Osteoblast (primary cell): Measurements from ENCODE around the gene CBY2. TPM values are rescaled to one million over a fixed set of nuclear protein-coding genes. Genes with fewer than 3 reads are reported as not detected.

Experiments
- DNase-seq: peaks from one replicate; pipeline ENCODE4 v3.0.0; 2011; ENCODE audit warnings: low spot score, mixed read lengths; ENCODE audit not compliant: insufficient read length; ENCODE audit errors: missing footprints
- H2AFZ ChIP-seq: 2 replicates; pipeline ENCODE4 v1.6.0; 2011; ENCODE audit warnings: mild to moderate bottlenecking, low read length
- H3K27ac ChIP-seq: 2 replicates; pipeline ENCODE4 v1.5.1; 2011; ENCODE audit warnings: mild to moderate bottlenecking, low read depth, low read length, moderate library complexity
- H3K27me3 ChIP-seq: 2 replicates; pipeline ENCODE4 v1.6.0; 2012; ENCODE audit warnings: mild to moderate bottlenecking, control low read depth, inconsistent platforms, low read length, moderate library complexity; ENCODE audit not compliant: insufficient read depth
- H3K36me3 ChIP-seq: 2 replicates; pipeline ENCODE4 v1.5.1; 2011; ENCODE audit warnings: mild to moderate bottlenecking, low read length, control low read depth, moderate library complexity; ENCODE audit not compliant: insufficient read depth
- H3K4me1 ChIP-seq: 2 replicates; pipeline ENCODE4 v1.5.1; 2011; ENCODE audit warnings: mild to moderate bottlenecking, low read length, control low read depth, moderate library complexity; ENCODE audit not compliant: insufficient read depth
- H3K4me2 ChIP-seq: 2 replicates; pipeline ENCODE4 v1.6.0; 2011; ENCODE audit warnings: mild to moderate bottlenecking, low read length; ENCODE audit not compliant: insufficient read depth
- H3K4me3 ChIP-seq: fragments of 200-600 bp; sonication (generic); 3 replicates; pipeline ENCODE4 v1.5.1; 2012; ENCODE audit warnings: mild to moderate bottlenecking, low read length, inconsistent platforms; ENCODE audit not compliant: insufficient read depth
- H3K79me2 ChIP-seq: 2 replicates; pipeline ENCODE4 v1.6.0; 2012; ENCODE audit warnings: mild to moderate bottlenecking, low read length, control low read depth, inconsistent platforms; ENCODE audit not compliant: insufficient read depth
- H3K9me3 ChIP-seq: 2 replicates; pipeline ENCODE4 v1.5.1; 2011; ENCODE audit warnings: low read depth, low read length, control low read depth
- H4K20me1 ChIP-seq: 2 replicates; pipeline ENCODE4 v1.6.0; 2012; ENCODE audit warnings: mild to moderate bottlenecking, low read length, control low read depth; ENCODE audit not compliant: insufficient read depth
- total RNA-seq: library from RNA; depleted of rRNA; stranded (reverse); fragments of >200 nt; gene quantifications from 2 replicates; pipeline ENCODE4 v1.2.3, GENCODE V29; 2012
- TF ChIP-seq, protein P1 (sequence below): IDR thresholded peaks from 2 replicates; pipeline ENCODE4 v1.5.1; 2011; ENCODE audit warnings: mild to moderate bottlenecking, low read depth, low read length, moderate library complexity; ENCODE audit errors: extremely low read depth

The CBY2 gene
- total RNA-seq, 1 donor = not detected

DNA sequence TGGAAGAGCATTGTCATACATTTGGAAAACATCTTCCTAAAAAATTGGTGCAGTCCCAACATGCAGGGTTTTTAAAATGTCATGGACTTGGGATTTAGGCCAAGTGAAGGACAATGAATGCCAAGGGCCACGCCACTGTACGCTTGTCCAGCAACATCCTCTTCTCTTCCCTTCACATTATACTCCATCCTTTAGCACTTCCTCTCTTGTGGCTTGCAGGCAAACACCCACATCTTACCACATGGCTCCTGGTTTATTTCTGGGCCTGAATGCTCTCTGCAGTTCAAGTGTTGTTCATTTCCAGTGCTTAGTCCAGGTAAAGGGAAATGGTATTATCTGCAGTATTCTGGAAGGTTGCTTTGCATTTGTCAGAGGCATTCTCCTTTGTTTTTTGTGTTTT, 45.0 kb downstream of the CBY2 start:
- Histone ChIP-seq H3K9me3 (no peaks in the 10 kb centered on the region), H3K79me2 (no peaks in the 10 kb centered on the region), H3K27ac (no peak overlapping the region), H3K27me3 (peaks cover 32% of the 10 kb centered on the region), H4K20me1 (no peaks in the 10 kb centered on the region), H3K4me1 (no peaks in the 10 kb centered on the region), H3K36me3 (no peaks in the 10 kb centered on the region), H2AFZ (no peak overlapping the region), H3K4me3 (no peak overlapping the region), H3K4me2 (no peak overlapping the region)
- DNase-seq = no peak
- TF ChIP-seq, protein P1, sequence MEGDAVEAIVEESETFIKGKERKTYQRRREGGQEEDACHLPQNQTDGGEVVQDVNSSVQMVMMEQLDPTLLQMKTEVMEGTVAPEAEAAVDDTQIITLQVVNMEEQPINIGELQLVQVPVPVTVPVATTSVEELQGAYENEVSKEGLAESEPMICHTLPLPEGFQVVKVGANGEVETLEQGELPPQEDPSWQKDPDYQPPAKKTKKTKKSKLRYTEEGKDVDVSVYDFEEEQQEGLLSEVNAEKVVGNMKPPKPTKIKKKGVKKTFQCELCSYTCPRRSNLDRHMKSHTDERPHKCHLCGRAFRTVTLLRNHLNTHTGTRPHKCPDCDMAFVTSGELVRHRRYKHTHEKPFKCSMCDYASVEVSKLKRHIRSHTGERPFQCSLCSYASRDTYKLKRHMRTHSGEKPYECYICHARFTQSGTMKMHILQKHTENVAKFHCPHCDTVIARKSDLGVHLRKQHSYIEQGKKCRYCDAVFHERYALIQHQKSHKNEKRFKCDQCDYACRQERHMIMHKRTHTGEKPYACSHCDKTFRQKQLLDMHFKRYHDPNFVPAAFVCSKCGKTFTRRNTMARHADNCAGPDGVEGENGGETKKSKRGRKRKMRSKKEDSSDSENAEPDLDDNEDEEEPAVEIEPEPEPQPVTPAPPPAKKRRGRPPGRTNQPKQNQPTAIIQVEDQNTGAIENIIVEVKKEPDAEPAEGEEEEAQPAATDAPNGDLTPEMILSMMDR = no peak

DNA sequence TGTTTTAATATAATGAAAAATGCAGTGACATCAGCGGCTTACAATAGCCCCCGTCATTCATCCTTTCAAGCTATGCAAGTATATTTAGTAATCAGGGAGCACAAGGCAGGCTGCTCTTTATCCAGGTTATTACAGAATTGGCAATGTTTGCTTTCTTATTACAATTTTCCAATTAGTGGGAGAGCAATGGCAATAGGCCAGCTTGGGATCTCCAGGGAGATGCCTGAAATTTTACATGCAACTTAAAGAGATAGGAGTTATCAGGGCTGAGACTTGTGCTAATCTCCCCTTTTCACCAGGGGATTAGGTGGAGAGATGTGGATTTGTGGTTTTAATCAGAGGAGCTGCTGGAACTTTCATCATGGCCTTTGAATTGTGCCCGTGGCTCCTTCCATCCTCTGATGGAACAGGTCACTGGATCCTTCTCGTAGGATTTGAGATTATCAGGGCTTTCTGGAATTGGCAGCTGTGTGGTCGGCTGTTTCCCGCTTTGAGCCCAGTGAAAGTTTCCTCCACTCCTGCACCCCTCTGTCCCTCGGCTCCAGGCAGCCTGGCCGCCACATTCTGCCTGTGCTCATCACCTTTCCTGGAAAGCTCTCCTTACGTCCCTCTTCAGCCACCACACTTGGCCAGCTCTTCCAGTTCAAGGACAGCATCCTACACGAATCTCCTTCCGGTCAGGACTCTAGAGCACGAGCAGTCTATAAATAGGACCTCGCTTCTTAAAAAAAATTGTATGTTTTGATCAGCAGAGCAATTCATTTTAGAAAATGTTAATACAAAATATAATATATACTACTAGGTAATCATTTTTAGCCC, 47.0 kb downstream of the CBY2 start:
- TF ChIP-seq, protein P1 = no peak
- Histone ChIP-seq H3K27me3 (peaks cover 28% of the 10 kb centered on the region), H3K36me3 (no peaks in the 10 kb centered on the region), H3K9me3 (no peaks in the 10 kb centered on the region), H3K4me2 (no peak overlapping the region), H4K20me1 (no peaks in the 10 kb centered on the region), H3K4me1 (no peaks in the 10 kb centered on the region), H3K27ac (no peak overlapping the region), H3K79me2 (no peaks in the 10 kb centered on the region), H2AFZ (no peak overlapping the region), H3K4me3 (no peak overlapping the region)
- no peak for DNase-seq

- TF ChIP-seq, protein P1 = no peak
- DNase-seq = no peak
- Histone ChIP-seq H2AFZ (no peak overlapping the region), H3K4me3 (no peak overlapping the region), H3K27me3 (peaks cover 26% of the 10 kb centered on the region), H3K27ac (no peak overlapping the region), H3K36me3 (no peaks in the 10 kb centered on the region), H3K79me2 (no peaks in the 10 kb centered on the region), H3K4me2 (no peak overlapping the region), H3K9me3 (no peaks in the 10 kb centered on the region), H3K4me1 (no peaks in the 10 kb centered on the region), H4K20me1 (no peaks in the 10 kb centered on the region)
These were observed 48.4 kb downstream of the CBY2 start for GRCh38 chr13:45750566-45750965.

DNA sequence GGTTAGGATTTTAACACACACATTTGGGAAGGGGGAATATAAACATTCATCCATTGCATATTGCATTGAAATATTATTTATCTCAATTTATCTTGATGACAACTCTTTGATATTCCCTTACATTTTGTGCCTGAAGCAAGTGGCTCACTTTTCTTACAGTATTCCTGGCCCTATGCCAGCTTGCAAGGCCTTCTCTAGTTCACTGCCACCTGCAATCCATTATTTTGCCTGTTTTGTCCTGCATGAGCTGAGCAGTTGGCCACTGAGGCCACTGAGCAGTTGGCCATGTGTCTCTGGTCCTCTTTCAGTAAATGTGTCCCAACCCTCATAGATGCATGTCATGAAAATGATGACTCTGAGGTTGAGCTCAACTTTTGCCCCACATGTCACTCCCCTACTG, 49.8 kb downstream of the CBY2 start:
- H3K4me1 ChIP-seq = no peaks in the 10 kb centered on the region
- H3K9me3 ChIP-seq = no peaks in the 10 kb centered on the region
- H3K4me3 ChIP-seq = no peak overlapping the region
- TF ChIP-seq, protein P1 = no peak
- peaks cover 26% of the 10 kb centered on the region for H3K27me3 ChIP-seq
- H2AFZ ChIP-seq = no peak overlapping the region
- H3K4me2 ChIP-seq = no peak overlapping the region
- H3K27ac ChIP-seq = no peak overlapping the region
- H4K20me1 ChIP-seq = no peaks in the 10 kb centered on the region
- DNase-seq = peak; percentile 52
- no peaks in the 10 kb centered on the region for H3K79me2 ChIP-seq
- no peaks in the 10 kb centered on the region for H3K36me3 ChIP-seq
